Activated gamma-delta T cell (primary cell): ENCODE results near the gene OR1I1.

Source experiments
- DNase-seq: peaks from one replicate; lab custom pipeline; 2025; lab: John Stamatoyannopoulos, UW

OR1I1 gene

DNA sequence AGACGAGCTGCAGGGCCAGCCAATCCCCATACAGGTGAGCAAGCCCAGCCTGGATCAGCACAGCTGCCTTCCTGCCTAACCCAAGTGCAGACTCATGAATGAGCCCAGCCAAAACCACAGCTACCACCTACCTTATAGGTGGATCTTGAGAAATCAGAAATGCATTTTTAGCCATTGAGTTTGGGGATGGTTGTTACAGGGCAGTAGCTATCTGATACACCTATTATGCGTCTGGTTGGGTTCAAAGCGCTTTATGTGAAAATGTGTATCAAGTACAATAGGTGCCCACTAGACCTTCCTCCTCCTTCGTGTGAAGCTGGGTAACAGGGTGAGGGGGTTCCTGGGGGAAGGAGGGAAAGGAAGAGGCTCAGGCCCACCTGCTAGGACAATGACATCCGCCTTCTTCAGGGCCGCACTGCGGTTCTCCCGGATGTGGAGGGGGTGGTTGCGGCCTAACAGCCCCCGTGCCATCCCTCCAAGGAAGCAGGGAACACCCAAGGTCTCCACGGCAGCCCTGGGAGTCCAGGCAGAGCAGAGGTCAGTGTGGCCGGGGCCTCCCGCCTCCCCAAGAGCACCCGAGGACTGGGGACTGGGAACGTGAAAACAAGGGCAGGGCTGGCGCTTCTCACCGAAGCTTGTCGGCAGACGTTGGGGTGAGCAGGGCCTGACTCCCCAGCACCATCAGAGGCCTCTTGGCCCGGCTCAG is 36.9 kb downstream of the OR1I1 start:
- DNase-seq: no peak

- DNase-seq: no peak
These were observed 38.4 kb downstream of the OR1I1 start for GRCh38 chr19:15120135-15121026.

- no peak for DNase-seq
These were observed 40.5 kb downstream of the OR1I1 start for GRCh38 chr19:15122331-15123030.

DNA sequence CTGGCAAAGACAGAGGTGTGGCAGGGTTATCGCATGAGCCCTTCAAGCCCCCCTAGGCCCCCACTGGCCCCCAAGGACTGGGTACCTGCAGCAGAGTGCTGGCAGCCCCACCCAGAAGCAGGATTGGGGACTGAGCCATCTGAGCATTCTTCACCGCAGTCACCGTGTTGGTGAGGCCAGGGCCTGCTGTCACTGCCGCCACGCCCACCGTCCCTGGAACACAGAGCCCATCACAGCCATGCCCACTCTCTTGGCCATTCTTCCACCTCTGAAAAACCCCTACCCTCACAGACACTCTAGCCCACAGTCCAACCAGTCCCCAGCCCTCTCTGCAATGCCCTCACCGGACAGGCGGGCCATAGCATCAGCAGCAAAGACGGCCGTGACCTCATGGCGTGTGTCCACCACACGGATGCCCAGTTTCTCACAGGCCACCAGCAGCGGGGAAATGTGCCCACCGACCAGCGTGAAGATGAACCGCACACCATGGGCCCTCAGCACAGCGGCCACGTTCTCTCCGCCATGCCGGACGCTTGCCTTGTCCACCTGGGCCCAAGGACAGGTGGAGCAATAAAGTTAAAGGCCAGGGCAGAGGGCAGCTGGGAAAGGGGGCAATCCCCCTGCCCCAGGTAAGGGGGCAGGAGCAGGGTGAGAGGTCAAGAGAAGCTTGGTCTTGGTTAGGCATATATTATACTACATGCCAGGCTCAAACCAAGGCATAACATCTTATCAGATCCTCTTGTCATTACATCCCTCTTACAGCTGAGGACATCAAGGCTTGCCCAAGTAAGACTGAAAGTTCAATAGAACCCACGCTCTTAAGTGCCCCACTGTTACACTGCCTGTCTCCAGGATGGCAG is 41.2 kb downstream of the OR1I1 start:
- no peak for DNase-seq

DNA sequence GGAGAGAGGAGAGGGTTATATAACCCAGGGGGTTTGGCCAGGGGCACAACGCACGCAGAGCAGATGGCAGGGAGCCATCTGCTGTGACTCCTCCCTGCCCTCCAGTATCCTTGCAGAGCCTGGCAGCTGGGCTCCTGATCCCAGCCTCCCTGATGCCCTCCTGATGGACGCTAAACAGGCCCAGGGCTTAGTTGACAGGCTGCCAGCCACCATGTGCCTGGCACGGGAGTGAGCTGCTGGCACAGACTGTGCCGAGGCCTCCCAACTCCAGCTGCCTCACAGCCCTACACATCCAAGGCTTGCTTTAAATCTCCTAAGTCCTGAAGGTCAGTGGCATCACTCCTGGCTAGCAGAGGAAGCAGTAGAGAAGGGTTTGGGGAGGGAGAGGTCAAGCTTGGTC is 41.9 kb downstream of the OR1I1 start:
- no peak for DNase-seq

- DNase-seq: peak; percentile 62
These were observed 42.7 kb downstream of the OR1I1 start for GRCh38 chr19:15124572-15125231.

GRCh38 chr19:15125232-15126067 is 43.4 kb downstream of the OR1I1 start:
- peak; percentile 96 for DNase-seq

GRCh38 chr19:15126131-15126910 is 44.3 kb downstream of the OR1I1 start:
- no peak for DNase-seq

DNA sequence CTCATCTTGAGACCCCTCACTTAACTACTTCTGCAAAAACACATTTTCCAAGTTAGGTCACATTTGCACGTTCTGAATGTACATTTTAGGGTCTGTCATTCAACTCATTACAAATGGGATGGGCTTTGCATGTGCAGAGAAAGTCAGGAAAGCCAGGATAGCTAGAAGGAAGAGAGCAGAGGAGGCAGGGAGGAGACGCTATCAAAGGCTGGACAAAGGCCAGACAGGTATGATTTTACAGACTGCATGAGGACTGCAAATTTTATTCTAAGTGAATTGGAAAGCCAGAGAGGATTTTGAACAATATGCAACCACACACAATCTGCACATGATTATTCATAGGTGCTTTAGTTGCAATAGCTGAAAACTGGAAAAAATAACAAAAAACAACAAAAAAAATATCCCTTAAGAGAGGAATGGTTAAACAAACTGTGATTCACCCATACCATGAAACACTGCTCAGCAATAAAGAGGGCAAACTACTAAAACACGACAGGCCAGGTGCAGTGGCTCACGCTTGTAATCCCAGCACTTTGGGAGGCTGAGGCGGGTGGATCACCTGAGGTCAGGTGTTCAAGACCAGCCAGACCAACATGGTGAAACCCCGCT is 46.3 kb downstream of the OR1I1 start:
- no peak for DNase-seq

GRCh38 chr19:15129856-15130585 is 48.0 kb downstream of the OR1I1 start:
- no peak for DNase-seq

- no peak for DNase-seq
These were observed 54.4 kb downstream of the OR1I1 start for GRCh38 chr19:15136234-15136954.

DNA sequence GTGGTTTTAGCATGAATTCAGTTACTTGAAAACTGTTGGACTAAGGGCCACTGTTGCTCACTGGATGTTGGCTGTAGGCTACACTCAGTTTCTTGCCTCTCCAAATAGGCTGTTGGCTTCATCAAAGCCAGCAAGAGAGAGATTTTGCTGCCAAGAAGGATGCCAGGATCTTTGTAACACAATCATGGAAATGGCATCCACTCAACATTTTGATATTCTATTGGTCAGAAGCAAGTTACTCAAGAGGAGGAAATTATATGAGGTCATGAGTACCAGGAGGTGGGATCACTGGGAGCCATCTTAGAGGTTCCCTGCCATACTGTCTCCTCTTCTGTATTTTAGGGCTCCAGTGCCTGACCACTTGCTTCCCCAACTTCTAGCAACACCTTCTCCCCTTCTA is 55.8 kb downstream of the OR1I1 start:
- no peak for DNase-seq

DNA sequence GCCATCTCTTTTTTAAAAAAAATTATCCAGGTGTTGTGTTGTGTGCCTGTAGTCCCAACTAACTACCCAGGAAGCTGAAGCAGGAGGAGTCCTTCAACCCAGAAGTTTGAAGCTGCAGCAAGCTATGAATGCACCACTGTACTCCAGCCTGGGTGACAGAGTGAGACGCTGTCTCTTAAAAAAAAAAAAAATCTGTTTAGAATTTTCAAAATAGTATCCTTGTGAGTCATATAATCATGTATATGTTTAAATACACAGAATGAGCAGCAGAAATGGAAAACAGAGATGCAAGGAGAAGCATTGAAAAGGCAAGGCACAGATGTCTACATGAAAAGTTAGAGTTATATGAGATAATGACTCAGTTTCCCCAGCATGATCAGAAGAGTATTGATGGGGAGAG is 56.4 kb downstream of the OR1I1 start:
- DNase-seq: no peak

DNA sequence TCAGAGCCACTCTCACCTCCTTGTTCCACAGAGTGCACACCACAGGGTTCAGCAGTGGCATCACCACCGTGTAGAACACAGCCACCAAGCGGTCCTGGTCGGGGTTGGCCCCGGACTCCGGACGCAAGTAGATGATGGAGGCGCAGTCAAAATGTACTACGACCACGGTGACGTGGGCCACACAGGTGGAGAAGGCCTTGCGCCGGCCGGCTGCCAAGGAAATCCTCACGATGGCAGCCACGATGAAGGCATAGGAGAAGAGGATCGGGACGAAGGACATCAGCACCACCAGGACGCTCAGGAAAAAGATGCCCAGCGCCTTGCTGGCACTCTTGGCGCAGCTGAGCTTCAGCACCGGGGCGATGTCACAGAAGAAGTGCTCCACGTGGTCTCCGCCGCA is 59.1 kb downstream of the OR1I1 start:
- no peak for DNase-seq

DNA sequence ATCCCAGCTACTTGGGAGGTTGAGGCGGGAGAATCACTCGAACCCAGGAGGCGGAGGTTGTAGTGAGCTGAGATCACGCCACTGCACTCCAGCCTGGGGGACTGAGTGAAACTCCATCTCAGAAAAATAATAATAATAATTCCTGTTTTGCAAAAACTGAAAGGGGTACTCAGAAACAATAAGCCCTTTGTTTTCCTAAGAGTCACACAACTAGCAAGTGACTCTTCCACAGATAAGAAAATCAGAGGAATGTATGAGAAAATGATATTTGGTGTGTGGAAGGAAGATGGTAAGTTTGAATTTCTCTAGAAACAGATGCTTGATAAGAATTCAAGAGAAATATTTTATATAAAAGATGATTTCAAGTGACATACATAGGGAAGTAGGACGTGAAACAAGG is 60.3 kb downstream of the OR1I1 start:
- no peak for DNase-seq
